Measurements from ENCODE around the gene CAPN5.

The CAPN5 gene

GRCh38 chr11:77071077-77071476 is 4.3 kb downstream of the CAPN5 start:
- H3K4me1 ChIP-seq (ENCODE audit: control insufficient read depth in 1 of 2, insufficient read depth in 2 of 2, low read length in 2 of 2): peaks cover 79 to 80% of the 10 kb centered on the region in 2 donors
- peak overlapping the region in 1 of 2 donors; percentile 59 for H3K9ac ChIP-seq (ENCODE audit: low read depth in 1 of 2, low read length in 2 of 2)
- no peaks in the 10 kb centered on the region for H3K9me3 ChIP-seq (ENCODE audit: control insufficient read depth in 1 of 2, low read length in 2 of 2)
- H3K27ac ChIP-seq (ENCODE audit: low read depth, low read length): no peak overlapping the region
- H3K4me3 ChIP-seq (ENCODE audit: low read depth in 1 of 2, low read length in 2 of 2): no peak overlapping the region
- H3K27me3 ChIP-seq (ENCODE audit: control insufficient read depth in 1 of 2, insufficient read depth in 2 of 2, low read length in 2 of 2): no peaks in the 10 kb centered on the region
- peaks cover 0 to 3% of the 10 kb centered on the region in 2 donors for H3K36me3 ChIP-seq (ENCODE audit: control insufficient read depth in 1 of 2, insufficient read depth in 2 of 2, low read length in 2 of 2)

- Histone ChIP-seq H3K4me1 (ENCODE audit: control insufficient read depth in 1 of 2, insufficient read depth in 2 of 2, low read length in 2 of 2) (peaks cover 75 to 83% of the 10 kb centered on the region in 2 donors), H3K9ac (ENCODE audit: low read depth in 1 of 2, low read length in 2 of 2) (peak overlapping the region; percentile 4 to 59), H3K36me3 (ENCODE audit: control insufficient read depth in 1 of 2, insufficient read depth in 2 of 2, low read length in 2 of 2) (peaks cover 0 to 3% of the 10 kb centered on the region in 2 donors), H3K27me3 (ENCODE audit: control insufficient read depth in 1 of 2, insufficient read depth in 2 of 2, low read length in 2 of 2) (no peaks in the 10 kb centered on the region), H3K4me3 (ENCODE audit: low read depth in 1 of 2, low read length in 2 of 2) (peak overlapping the region in 1 of 2 donors; percentile 15), H3K9me3 (ENCODE audit: control insufficient read depth in 1 of 2, low read length in 2 of 2) (no peaks in the 10 kb centered on the region), H3K27ac (ENCODE audit: low read depth, low read length) (peak overlapping the region; percentile 51)
Observed at GRCh38 chr11:77071671-77072605, 5.2 kb downstream of the CAPN5 start.

GRCh38 chr11:77072851-77073327 is 6.1 kb downstream of the CAPN5 start:
- peak overlapping the region; percentile 4 to 59 for H3K9ac ChIP-seq (ENCODE audit: low read depth in 1 of 2, low read length in 2 of 2)
- H3K9me3 ChIP-seq (ENCODE audit: control insufficient read depth in 1 of 2, low read length in 2 of 2): no peaks in the 10 kb centered on the region
- H3K4me1 ChIP-seq (ENCODE audit: control insufficient read depth in 1 of 2, insufficient read depth in 2 of 2, low read length in 2 of 2): peaks cover 71 to 81% of the 10 kb centered on the region in 2 donors
- H3K27me3 ChIP-seq (ENCODE audit: control insufficient read depth in 1 of 2, insufficient read depth in 2 of 2, low read length in 2 of 2): no peaks in the 10 kb centered on the region
- H3K27ac ChIP-seq (ENCODE audit: low read depth, low read length): peak overlapping the region; percentile 89
- H3K4me3 ChIP-seq (ENCODE audit: low read depth in 1 of 2, low read length in 2 of 2): peak overlapping the region; percentile 4 to 14
- peaks cover 0 to 3% of the 10 kb centered on the region in 2 donors for H3K36me3 ChIP-seq (ENCODE audit: control insufficient read depth in 1 of 2, insufficient read depth in 2 of 2, low read length in 2 of 2)

DNA sequence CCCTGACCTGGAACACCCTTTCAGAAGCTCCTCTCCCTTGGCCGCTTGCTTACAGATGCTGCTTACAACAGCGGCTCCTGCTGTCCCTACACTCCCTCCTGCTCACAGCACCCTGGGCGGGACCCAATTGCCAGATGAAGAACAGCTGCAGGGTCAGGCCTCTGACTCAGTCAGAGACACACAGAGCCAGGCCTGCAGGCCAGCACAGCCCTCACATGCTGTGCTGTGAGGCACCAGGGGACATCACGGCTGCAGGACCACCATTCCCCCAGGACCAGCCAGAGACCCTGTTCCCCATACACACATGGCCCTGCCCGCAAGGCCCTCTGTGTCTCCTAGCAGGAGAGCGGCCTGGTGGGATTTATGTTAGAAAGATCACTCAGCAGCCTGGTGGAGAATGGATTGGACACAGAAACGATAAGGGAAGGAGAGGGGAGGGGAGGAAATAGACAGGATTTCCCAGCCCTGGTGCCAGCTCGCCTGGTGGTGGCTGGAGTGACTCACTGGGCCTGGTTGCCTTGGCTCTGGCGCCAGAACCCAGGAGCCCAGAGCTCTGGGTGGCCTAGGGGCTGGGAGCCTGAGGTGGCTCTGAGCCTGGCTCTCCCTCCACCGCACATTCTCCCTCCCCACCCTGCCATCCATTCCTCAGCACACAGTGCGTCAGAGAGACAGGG is 6.7 kb downstream of the CAPN5 start:
- Histone ChIP-seq H3K9ac (ENCODE audit: low read depth in 1 of 2, low read length in 2 of 2) (peak overlapping the region; percentile 4 to 59), H3K4me3 (ENCODE audit: low read depth in 1 of 2, low read length in 2 of 2) (peak overlapping the region in 1 of 2 donors; percentile 12), H3K27ac (ENCODE audit: low read depth, low read length) (peak overlapping the region; percentile 89), H3K36me3 (ENCODE audit: control insufficient read depth in 1 of 2, insufficient read depth in 2 of 2, low read length in 2 of 2) (peaks cover 0 to 3% of the 10 kb centered on the region in 2 donors), H3K27me3 (ENCODE audit: control insufficient read depth in 1 of 2, insufficient read depth in 2 of 2, low read length in 2 of 2) (no peaks in the 10 kb centered on the region), H3K9me3 (ENCODE audit: control insufficient read depth in 1 of 2, low read length in 2 of 2) (no peaks in the 10 kb centered on the region), H3K4me1 (ENCODE audit: control insufficient read depth in 1 of 2, insufficient read depth in 2 of 2, low read length in 2 of 2) (peaks cover 65 to 75% of the 10 kb centered on the region in 2 donors)

GRCh38 chr11:77074205-77074604 is 7.4 kb downstream of the CAPN5 start:
- Histone ChIP-seq H3K4me3 (ENCODE audit: low read depth in 1 of 2, low read length in 2 of 2) (peak overlapping the region; percentile 13 to 37), H3K36me3 (ENCODE audit: control insufficient read depth in 1 of 2, insufficient read depth in 2 of 2, low read length in 2 of 2) (peaks cover 0 to 3% of the 10 kb centered on the region in 2 donors), H3K9me3 (ENCODE audit: control insufficient read depth in 1 of 2, low read length in 2 of 2) (no peaks in the 10 kb centered on the region), H3K9ac (ENCODE audit: low read depth in 1 of 2, low read length in 2 of 2) (peak overlapping the region; percentile 59 to 75), H3K27me3 (ENCODE audit: control insufficient read depth in 1 of 2, insufficient read depth in 2 of 2, low read length in 2 of 2) (no peaks in the 10 kb centered on the region), H3K4me1 (ENCODE audit: control insufficient read depth in 1 of 2, insufficient read depth in 2 of 2, low read length in 2 of 2) (peaks cover 58 to 68% of the 10 kb centered on the region in 2 donors), H3K27ac (ENCODE audit: low read depth, low read length) (peak overlapping the region; percentile 89)

GRCh38 chr11:77074626-77075221 is 8.0 kb downstream of the CAPN5 start:
- Histone ChIP-seq H3K9ac (ENCODE audit: low read depth in 1 of 2, low read length in 2 of 2) (peak overlapping the region; percentile 59 to 75), H3K9me3 (ENCODE audit: control insufficient read depth in 1 of 2, low read length in 2 of 2) (no peaks in the 10 kb centered on the region), H3K27me3 (ENCODE audit: control insufficient read depth in 1 of 2, insufficient read depth in 2 of 2, low read length in 2 of 2) (no peaks in the 10 kb centered on the region), H3K4me3 (ENCODE audit: low read depth in 1 of 2, low read length in 2 of 2) (peak overlapping the region; percentile 9 to 37), H3K36me3 (ENCODE audit: control insufficient read depth in 1 of 2, insufficient read depth in 2 of 2, low read length in 2 of 2) (peaks cover 0 to 3% of the 10 kb centered on the region in 2 donors), H3K27ac (ENCODE audit: low read depth, low read length) (peak overlapping the region; percentile 89), H3K4me1 (ENCODE audit: control insufficient read depth in 1 of 2, insufficient read depth in 2 of 2, low read length in 2 of 2) (peaks cover 53 to 62% of the 10 kb centered on the region in 2 donors)

DNA sequence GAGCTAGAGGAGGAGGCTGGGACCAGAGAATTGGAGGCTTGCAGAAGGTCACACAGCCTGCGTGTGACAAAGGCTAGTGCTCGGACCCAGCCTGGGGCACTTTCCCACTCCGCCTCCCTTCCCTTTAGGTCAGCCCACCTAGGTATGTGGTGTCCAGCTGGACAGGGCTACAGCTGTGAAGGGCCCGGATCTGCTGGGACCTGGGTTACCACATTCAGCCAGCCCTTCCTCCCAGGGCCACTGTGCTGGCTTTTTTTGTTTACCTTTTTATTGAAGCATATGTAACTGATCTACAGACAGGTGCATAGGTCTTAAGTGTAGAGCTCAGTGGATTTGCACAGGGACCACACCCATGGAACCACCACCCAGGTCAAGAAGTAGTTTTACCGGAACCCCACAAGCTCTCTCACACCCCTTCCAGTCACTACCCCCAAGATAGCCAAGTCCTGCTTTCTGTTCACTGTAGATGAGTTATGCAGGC is 8.7 kb downstream of the CAPN5 start:
- peak overlapping the region; percentile 89 for H3K27ac ChIP-seq (ENCODE audit: low read depth, low read length)
- no peaks in the 10 kb centered on the region for H3K27me3 ChIP-seq (ENCODE audit: control insufficient read depth in 1 of 2, insufficient read depth in 2 of 2, low read length in 2 of 2)
- peak overlapping the region; percentile 59 to 75 for H3K9ac ChIP-seq (ENCODE audit: low read depth in 1 of 2, low read length in 2 of 2)
- peak overlapping the region in 1 of 2 donors; percentile 37 for H3K4me3 ChIP-seq (ENCODE audit: low read depth in 1 of 2, low read length in 2 of 2)
- peaks cover 2 to 4% of the 10 kb centered on the region in 2 donors for H3K36me3 ChIP-seq (ENCODE audit: control insufficient read depth in 1 of 2, insufficient read depth in 2 of 2, low read length in 2 of 2)
- H3K4me1 ChIP-seq (ENCODE audit: control insufficient read depth in 1 of 2, insufficient read depth in 2 of 2, low read length in 2 of 2): peaks cover 47 to 60% of the 10 kb centered on the region in 2 donors
- H3K9me3 ChIP-seq (ENCODE audit: control insufficient read depth in 1 of 2, low read length in 2 of 2): no peaks in the 10 kb centered on the region

DNA sequence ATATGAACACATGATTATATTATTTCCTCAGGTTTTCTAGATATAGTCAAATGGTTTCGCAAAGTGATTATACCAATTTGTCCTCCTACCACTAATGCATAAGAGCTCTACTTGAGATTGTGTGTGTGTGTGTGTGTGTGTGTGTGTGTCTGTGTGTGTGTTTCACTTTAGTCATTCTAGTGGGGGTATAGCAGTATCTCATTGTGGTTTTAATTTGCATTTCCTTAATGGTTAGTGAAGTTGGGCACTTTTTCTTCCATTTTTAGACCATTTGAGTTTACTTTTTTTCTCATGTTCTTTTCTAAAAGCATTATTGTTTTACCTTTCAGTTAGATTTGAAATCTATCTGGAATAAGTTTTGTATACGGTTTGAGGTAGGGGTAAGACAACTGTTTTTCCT is 12.9 kb downstream of the CAPN5 start:
- H3K27me3 ChIP-seq (ENCODE audit: control insufficient read depth in 1 of 2, insufficient read depth in 2 of 2, low read length in 2 of 2): no peaks in the 10 kb centered on the region
- H3K27ac ChIP-seq (ENCODE audit: low read depth, low read length): no peak overlapping the region
- no peak overlapping the region for H3K4me3 ChIP-seq (ENCODE audit: low read depth in 1 of 2, low read length in 2 of 2)
- H3K9ac ChIP-seq (ENCODE audit: low read depth in 1 of 2, low read length in 2 of 2): no peak overlapping the region
- peaks cover 51 to 60% of the 10 kb centered on the region in 2 donors for H3K4me1 ChIP-seq (ENCODE audit: control insufficient read depth in 1 of 2, insufficient read depth in 2 of 2, low read length in 2 of 2)
- no peaks in the 10 kb centered on the region for H3K9me3 ChIP-seq (ENCODE audit: control insufficient read depth in 1 of 2, low read length in 2 of 2)
- peaks cover 2 to 11% of the 10 kb centered on the region in 2 donors for H3K36me3 ChIP-seq (ENCODE audit: control insufficient read depth in 1 of 2, insufficient read depth in 2 of 2, low read length in 2 of 2)

- Histone ChIP-seq H3K9ac (ENCODE audit: low read depth in 1 of 2, low read length in 2 of 2) (peak overlapping the region; percentile 15), H3K27me3 (ENCODE audit: control insufficient read depth in 1 of 2, insufficient read depth in 2 of 2, low read length in 2 of 2) (no peaks in the 10 kb centered on the region), H3K9me3 (ENCODE audit: control insufficient read depth in 1 of 2, low read length in 2 of 2) (no peaks in the 10 kb centered on the region), H3K4me1 (ENCODE audit: control insufficient read depth in 1 of 2, insufficient read depth in 2 of 2, low read length in 2 of 2) (peaks cover 53 to 60% of the 10 kb centered on the region in 2 donors), H3K4me3 (ENCODE audit: low read depth in 1 of 2, low read length in 2 of 2) (no peak overlapping the region), H3K27ac (ENCODE audit: low read depth, low read length) (no peak overlapping the region), H3K36me3 (ENCODE audit: control insufficient read depth in 1 of 2, insufficient read depth in 2 of 2, low read length in 2 of 2) (peaks cover 2 to 20% of the 10 kb centered on the region in 2 donors)
Observed at GRCh38 chr11:77080643-77081210, 14.0 kb downstream of the CAPN5 start.
